Measurements from ENCODE around the gene DCLK1. TPM values are rescaled to one million over a fixed set of nuclear protein-coding genes. Genes with fewer than 3 reads are reported as not detected.

DCLK1 gene
- total RNA-seq, 2 experiments from 2014 or later = not detected

DNA sequence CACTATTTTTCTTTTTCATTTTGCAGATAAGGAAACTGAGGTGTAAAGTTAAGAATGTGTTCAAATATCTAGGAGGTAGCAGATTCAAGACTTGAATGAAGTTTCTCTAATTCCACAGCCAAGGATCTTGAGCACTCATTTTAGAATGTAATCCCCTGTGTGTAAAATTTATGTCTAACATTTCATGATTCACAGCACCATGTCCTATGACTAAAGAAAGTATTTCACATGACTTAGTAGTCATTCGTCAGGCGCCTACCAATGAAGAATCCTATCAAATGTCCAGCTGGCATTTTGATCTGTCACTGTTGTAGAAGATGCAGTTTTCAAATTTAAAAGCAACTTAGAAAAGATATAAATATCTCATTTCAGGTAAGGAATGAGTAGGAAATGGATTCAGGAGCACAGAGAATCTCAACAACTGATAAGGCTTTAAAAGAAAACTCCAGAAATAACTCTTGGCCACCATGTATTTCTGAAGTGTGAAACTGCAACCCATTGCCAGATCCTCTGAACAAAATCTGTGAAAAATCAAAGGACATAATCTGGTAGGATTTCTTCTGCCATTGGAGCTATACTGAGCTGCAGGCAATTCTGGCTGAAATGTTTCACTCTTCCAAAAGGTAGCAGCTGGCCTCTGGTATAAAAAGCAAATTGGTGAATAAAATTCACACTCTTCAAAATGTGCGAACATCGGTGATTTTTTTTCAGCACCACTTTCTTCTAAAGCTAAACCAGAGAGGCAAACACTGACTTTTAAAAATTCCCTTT, 92.2 kb downstream of the DCLK1 start:
- peaks cover 4% of the 10 kb centered on the region for H3K9me3 Mint-ChIP-seq
- POLR2A ChIA-PET = no interaction called here
- H3K27ac Mint-ChIP-seq = no peak overlapping the region
- CTCF ChIA-PET = no interaction called here
- no peak overlapping the region for H3K4me3 Mint-ChIP-seq
- H3K27me3 Mint-ChIP-seq = no peaks in the 10 kb centered on the region
- DNase-seq (no peak), ATAC-seq (no peak)
- H3K36me3 Mint-ChIP-seq (ENCODE audit: low read depth) = no peaks in the 10 kb centered on the region
- no peaks in the 10 kb centered on the region for H3K4me1 Mint-ChIP-seq (ENCODE audit: low read depth)
- TF ChIP-seq, protein P1, sequence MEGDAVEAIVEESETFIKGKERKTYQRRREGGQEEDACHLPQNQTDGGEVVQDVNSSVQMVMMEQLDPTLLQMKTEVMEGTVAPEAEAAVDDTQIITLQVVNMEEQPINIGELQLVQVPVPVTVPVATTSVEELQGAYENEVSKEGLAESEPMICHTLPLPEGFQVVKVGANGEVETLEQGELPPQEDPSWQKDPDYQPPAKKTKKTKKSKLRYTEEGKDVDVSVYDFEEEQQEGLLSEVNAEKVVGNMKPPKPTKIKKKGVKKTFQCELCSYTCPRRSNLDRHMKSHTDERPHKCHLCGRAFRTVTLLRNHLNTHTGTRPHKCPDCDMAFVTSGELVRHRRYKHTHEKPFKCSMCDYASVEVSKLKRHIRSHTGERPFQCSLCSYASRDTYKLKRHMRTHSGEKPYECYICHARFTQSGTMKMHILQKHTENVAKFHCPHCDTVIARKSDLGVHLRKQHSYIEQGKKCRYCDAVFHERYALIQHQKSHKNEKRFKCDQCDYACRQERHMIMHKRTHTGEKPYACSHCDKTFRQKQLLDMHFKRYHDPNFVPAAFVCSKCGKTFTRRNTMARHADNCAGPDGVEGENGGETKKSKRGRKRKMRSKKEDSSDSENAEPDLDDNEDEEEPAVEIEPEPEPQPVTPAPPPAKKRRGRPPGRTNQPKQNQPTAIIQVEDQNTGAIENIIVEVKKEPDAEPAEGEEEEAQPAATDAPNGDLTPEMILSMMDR (IDR thresholded peaks at IDR 0.05) = no peak
- intact Hi-C loops (cut with micrococcal nuclease) = no loop called here

DNA sequence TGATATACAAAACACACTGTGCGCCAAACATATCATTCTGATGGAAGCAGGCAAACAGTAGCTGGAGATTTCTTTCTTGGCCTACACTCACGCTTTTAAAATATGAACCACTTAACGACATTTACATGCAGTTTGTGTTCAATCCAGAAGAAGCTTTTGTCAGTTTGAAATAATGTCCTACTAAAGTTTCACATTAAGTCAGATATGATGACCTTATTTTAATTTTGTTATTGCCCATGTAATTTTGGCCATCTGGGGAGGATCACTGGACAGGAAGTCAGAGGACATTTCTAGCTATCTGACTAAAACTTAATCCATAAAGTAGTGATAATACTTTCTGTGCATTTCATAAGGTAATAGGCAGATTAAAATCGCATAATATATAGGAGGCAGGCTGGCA, 98.1 kb downstream of the DCLK1 start:
- ChIA-PET CTCF (interaction anchor here (1.3 kb wide), 1 partner anchor 54 kb away, joined by 3 read pairs; no protein-coding TSS in a partner anchor), POLR2A (no interaction called here)
- Mint-ChIP-seq H3K9me3 (peaks cover 4% of the 10 kb centered on the region), H3K36me3 (ENCODE audit: low read depth) (no peaks in the 10 kb centered on the region), H3K4me3 (no peak overlapping the region), H3K27ac (no peak overlapping the region), H3K4me1 (ENCODE audit: low read depth) (no peaks in the 10 kb centered on the region), H3K27me3 (no peaks in the 10 kb centered on the region)
- DNase-seq = no peak
- intact Hi-C loops (cut with micrococcal nuclease) = no loop called here
- TF ChIP-seq, protein P1 (IDR thresholded peaks at IDR 0.05) = no peak
- ATAC-seq = no peak

DNA sequence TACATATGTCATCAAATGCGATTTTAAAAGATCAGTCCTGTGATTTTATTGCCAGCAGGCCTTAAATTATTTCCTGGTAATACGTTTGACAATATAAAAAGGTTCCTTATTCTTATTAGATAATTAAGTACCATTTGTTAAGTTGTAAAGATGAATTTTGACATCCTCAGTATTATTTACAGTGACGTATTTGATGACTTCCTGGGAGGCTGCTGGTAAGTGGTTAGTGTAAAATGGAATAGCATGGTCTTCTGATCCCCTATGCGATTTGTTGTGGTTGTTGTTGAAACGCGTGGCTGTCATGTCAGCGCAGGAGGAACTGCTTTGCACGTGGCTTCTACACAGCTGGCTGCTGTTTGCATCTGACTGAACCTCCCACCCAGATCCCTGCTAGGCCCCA, 99.7 kb downstream of the DCLK1 start:
- intact Hi-C loops (cut with micrococcal nuclease) = no loop called here
- no peaks in the 10 kb centered on the region for H3K36me3 Mint-ChIP-seq (ENCODE audit: low read depth)
- H3K27ac Mint-ChIP-seq = no peak overlapping the region
- DNase-seq (no peak), ATAC-seq (no peak)
- no peaks in the 10 kb centered on the region for H3K27me3 Mint-ChIP-seq
- no peak overlapping the region for H3K4me3 Mint-ChIP-seq
- POLR2A ChIA-PET = no interaction called here
- CTCF ChIA-PET = no interaction called here
- H3K4me1 Mint-ChIP-seq (ENCODE audit: low read depth) = no peaks in the 10 kb centered on the region
- TF ChIP-seq, protein P1 (IDR thresholded peaks at IDR 0.05) = no peak
- H3K9me3 Mint-ChIP-seq = no peaks in the 10 kb centered on the region

DNA sequence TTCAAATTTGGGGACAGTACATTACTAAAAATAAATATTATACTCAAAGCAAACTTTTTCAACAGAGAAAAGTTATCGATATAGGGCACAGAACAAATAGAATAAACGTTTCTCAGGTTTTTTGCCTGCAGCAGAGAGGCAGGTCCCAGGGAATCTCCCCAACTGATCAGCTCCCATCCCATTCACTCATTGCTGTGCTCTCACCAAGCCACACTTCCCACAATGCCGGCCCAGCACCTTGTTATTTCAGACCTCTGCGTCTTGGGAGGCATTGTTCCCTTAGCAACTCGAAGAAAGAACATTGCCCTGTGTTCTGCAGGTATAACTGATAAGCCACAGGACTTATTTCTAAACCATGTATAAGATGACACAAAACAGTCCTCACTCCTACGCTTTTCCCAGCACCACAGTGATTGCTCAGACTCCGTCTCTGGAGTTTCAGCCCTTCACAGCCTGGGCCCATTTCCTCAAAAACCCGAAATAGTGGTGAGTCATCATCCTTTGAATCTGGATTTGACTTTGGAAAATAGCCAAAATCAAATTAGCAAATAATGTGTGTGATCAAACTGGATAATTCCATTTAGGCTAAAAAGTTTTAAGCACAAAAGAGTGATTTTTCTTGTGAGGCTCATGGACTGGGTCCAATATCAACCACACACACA, 100.4 kb downstream of the DCLK1 start:
- intact Hi-C loops (cut with micrococcal nuclease) = no loop called here
- TF ChIP-seq, protein P1 (IDR thresholded peaks at IDR 0.05) = no peak
- Mint-ChIP-seq H3K36me3 (ENCODE audit: low read depth) (no peaks in the 10 kb centered on the region), H3K27ac (no peak overlapping the region), H3K9me3 (no peaks in the 10 kb centered on the region), H3K27me3 (no peaks in the 10 kb centered on the region), H3K4me1 (ENCODE audit: low read depth) (no peaks in the 10 kb centered on the region), H3K4me3 (no peak overlapping the region)
- DNase-seq (no peak), ATAC-seq (no peak)
- ChIA-PET CTCF (no interaction called here), POLR2A (no interaction called here)

DNA sequence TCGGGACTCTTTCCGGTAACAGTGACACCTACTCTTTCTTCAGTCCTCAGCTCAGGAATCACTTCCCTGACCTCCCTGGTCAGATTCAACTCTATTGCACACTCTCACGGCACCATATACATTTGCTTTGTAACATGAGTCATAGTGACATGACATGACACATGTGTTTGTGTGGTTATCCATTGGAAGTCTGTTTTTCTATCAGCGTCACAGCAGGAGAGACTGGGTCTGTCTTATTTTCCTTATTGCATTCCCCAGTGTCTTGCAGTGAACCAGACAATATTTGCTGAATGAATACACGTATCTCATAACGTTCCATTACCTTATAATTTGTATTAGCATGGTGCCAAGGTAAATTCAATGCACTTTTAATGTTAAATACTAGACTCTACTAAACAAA, 102.0 kb downstream of the DCLK1 start:
- DNase-seq = no peak
- Mint-ChIP-seq H3K9me3 (no peaks in the 10 kb centered on the region), H3K27me3 (no peaks in the 10 kb centered on the region)

More for the DNA sequence above, 102.0 kb downstream of the DCLK1 start:
- Mint-ChIP-seq H3K4me3 (no peak overlapping the region), H3K4me1 (ENCODE audit: low read depth) (no peaks in the 10 kb centered on the region), H3K27ac (no peak overlapping the region), H3K36me3 (ENCODE audit: low read depth) (no peaks in the 10 kb centered on the region)
- ChIA-PET CTCF (no interaction called here), POLR2A (no interaction called here)
- intact Hi-C loops (cut with micrococcal nuclease) = no loop called here
- no peak for ATAC-seq
- TF ChIP-seq, protein P1 (IDR thresholded peaks at IDR 0.05) = no peak

All from activated CD8-positive, alpha-beta T cell treated with anti-CD3 and anti-CD28 coated beads for 36 hours (primary cell).